H9 (cell line): ENCODE data around the gene FOXQ1. TPM values are rescaled to one million over a fixed set of nuclear protein-coding genes. Genes with fewer than 3 reads are reported as not detected.

ENCODE experiments used
- DNase-seq: peaks from one replicate; pipeline ENCODE4 v3.0.0-alpha.2; 2017
- H2AFZ ChIP-seq: one replicate; pipeline ENCODE4 v1.6.1; 2013; ENCODE audit warnings: mild to moderate bottlenecking, low read length, control low read depth, moderate library complexity
- H2AK5ac ChIP-seq: 2 replicates; pipeline ENCODE4 v1.6.1; 2013; ENCODE audit warnings: low read length, control low read depth, mixed read lengths; ENCODE audit not compliant: insufficient read length
- H2BK120ac ChIP-seq: one replicate; pipeline ENCODE4 v1.6.1; 2013; ENCODE audit warnings: low read depth, mild to moderate bottlenecking, low read length, control low read depth, inconsistent platforms; ENCODE audit not compliant: poor library complexity, severe bottlenecking
- H2BK12ac ChIP-seq: 2 replicates; pipeline ENCODE4 v1.6.1; 2013; ENCODE audit warnings: low read length, control low read depth, mixed read lengths, low read depth; ENCODE audit not compliant: insufficient read length
- H2BK15ac ChIP-seq: 2 replicates; pipeline ENCODE4 v1.6.1; 2013; ENCODE audit warnings: low read depth, low read length, control low read depth
- H2BK20ac ChIP-seq: one replicate; pipeline ENCODE4 v1.6.1; 2013; ENCODE audit warnings: low read depth, mild to moderate bottlenecking, low read length, control low read depth, inconsistent platforms; ENCODE audit not compliant: poor library complexity, severe bottlenecking
- H2BK5ac ChIP-seq: 2 replicates; pipeline ENCODE4 v1.6.1; 2013; ENCODE audit warnings: low read length, control low read depth, mixed read lengths; ENCODE audit not compliant: insufficient read length
- H3K14ac ChIP-seq: 2 replicates; pipeline ENCODE4 v1.6.1; 2013; ENCODE audit warnings: low read length, control low read depth; ENCODE audit not compliant: insufficient read depth
- H3K18ac ChIP-seq: 2 replicates; pipeline ENCODE4 v1.6.1; 2013; ENCODE audit warnings: low read depth, mild to moderate bottlenecking, mixed read lengths, low read length, control low read depth; ENCODE audit not compliant: insufficient read length
- H3K23ac ChIP-seq: 2 replicates; pipeline ENCODE4 v1.6.1; 2013; ENCODE audit warnings: low read length, control low read depth, mixed read lengths, low read depth; ENCODE audit not compliant: insufficient read length
- H3K23me2 ChIP-seq: 2 replicates; pipeline ENCODE4 v1.6.1; 2013; ENCODE audit warnings: low read depth, mild to moderate bottlenecking, mixed read lengths, low read length, control low read depth; ENCODE audit not compliant: insufficient read length, poor library complexity, severe bottlenecking
- H3K27ac ChIP-seq: 2 replicates; pipeline ENCODE4 v1.5.1; 2013; ENCODE audit warnings: low read length, control low read depth, mixed read lengths, low read depth; ENCODE audit not compliant: insufficient read length
- H3K27me3 ChIP-seq: 2 replicates; pipeline ENCODE4 v1.6.1; 2013; ENCODE audit warnings: low read length, control low read depth, inconsistent platforms; ENCODE audit not compliant: insufficient read depth
- H3K4ac ChIP-seq: 2 replicates; pipeline ENCODE4 v1.6.1; 2013; ENCODE audit warnings: low read depth, mild to moderate bottlenecking, control low read depth, inconsistent platforms, low read length, moderate library complexity
- H3K4me1 ChIP-seq: 2 replicates; pipeline ENCODE4 v1.6.1; 2013; ENCODE audit warnings: low read length, control low read depth, inconsistent platforms; ENCODE audit not compliant: insufficient read depth
- H3K4me2 ChIP-seq: 2 replicates; pipeline ENCODE4 v1.6.1; 2013; ENCODE audit warnings: low read length, control low read depth, mixed read lengths; ENCODE audit not compliant: insufficient read length, insufficient read depth
- H3K56ac ChIP-seq: 2 replicates; pipeline ENCODE4 v1.6.1; 2013; ENCODE audit warnings: low read depth, mild to moderate bottlenecking, mixed read lengths, low read length, control low read depth; ENCODE audit not compliant: insufficient read length
- H3K79me1 ChIP-seq: 2 replicates; pipeline ENCODE4 v1.6.1; 2013; ENCODE audit warnings: low read depth, mild to moderate bottlenecking, moderate library complexity, low read length, control low read depth, inconsistent platforms; ENCODE audit not compliant: insufficient read depth, poor library complexity, severe bottlenecking
- H3K79me2 ChIP-seq: 2 replicates; pipeline ENCODE4 v1.6.1; 2013; ENCODE audit warnings: low read length, control low read depth, inconsistent platforms; ENCODE audit not compliant: insufficient read depth
- H3K9ac ChIP-seq: 2 replicates; pipeline ENCODE4 v1.6.1; 2013; ENCODE audit warnings: low read length, control low read depth, mixed read lengths; ENCODE audit not compliant: insufficient read length; ENCODE audit errors: extremely low read depth
- H3K9me3 ChIP-seq: one replicate; pipeline ENCODE4 v1.6.1; 2013; ENCODE audit warnings: low read depth, low read length, inconsistent platforms; ENCODE audit not compliant: control insufficient read depth
- H3T11ph ChIP-seq: one replicate; pipeline ENCODE4 v1.6.1; 2013; ENCODE audit warnings: mild to moderate bottlenecking, low read length, control low read depth, inconsistent platforms
- H4K20me1 ChIP-seq: one replicate; pipeline ENCODE4 v1.6.1; 2013; ENCODE audit not compliant: control insufficient read depth, insufficient read length, insufficient read depth
- H4K5ac ChIP-seq: 2 replicates; pipeline ENCODE4 v1.6.1; 2013; ENCODE audit warnings: low read depth, mild to moderate bottlenecking, mixed read lengths, low read length, control low read depth; ENCODE audit not compliant: insufficient read length
- H4K8ac ChIP-seq: replicated peaks from 2 replicates; pipeline ENCODE4 v1.6.1; 2013; ENCODE audit warnings: low read length, control low read depth, mixed read lengths, low read depth; ENCODE audit not compliant: insufficient read length
- H4K91ac ChIP-seq: 2 replicates; pipeline ENCODE4 v1.6.1; 2013; ENCODE audit warnings: low read depth, mild to moderate bottlenecking, moderate library complexity, mixed read lengths, low read length, control low read depth; ENCODE audit not compliant: insufficient read length
- H3K27ac Mint-ChIP-seq, 3 experiments: 2 replicates in 2 of 3; 3 replicates in 1 of 3; pipeline ENCODE4 v1.8.0; 2020 to 2021; ENCODE audit warnings: mixed read lengths in 3 of 3, mild to moderate bottlenecking in 1 of 3, moderate library complexity in 1 of 3
- H3K27me3 Mint-ChIP-seq: 2 replicates; pipeline ENCODE4 v1.8.0; 2021; ENCODE audit warnings: low read depth, mild to moderate bottlenecking, moderate library complexity, mixed read lengths
- H3K36me3 Mint-ChIP-seq, 3 experiments: 2 replicates in 2 of 3; 3 replicates in 1 of 3; pipeline ENCODE4 v1.8.0; 2020 to 2021; ENCODE audit warnings: low read depth in 3 of 3, mixed read lengths in 3 of 3; ENCODE audit not compliant: insufficient read depth in 1 of 3
- H3K4me1 Mint-ChIP-seq, 2 experiments: 2 replicates each; pipeline ENCODE4 v1.8.0; 2020; ENCODE audit warnings: mixed read lengths in 2 of 2
- H3K4me3 Mint-ChIP-seq, 2 experiments: 2 replicates in 1 of 2; 3 replicates in 1 of 2; pipeline ENCODE4 v1.8.0; 2020 to 2021; ENCODE audit warnings: mild to moderate bottlenecking in 2 of 2, mixed read lengths in 2 of 2, moderate library complexity in 1 of 2
- H3K9me3 Mint-ChIP-seq, 2 experiments: 2 replicates in 1 of 2; 3 replicates in 1 of 2; pipeline ENCODE4 v1.8.0; 2020; ENCODE audit warnings: mild to moderate bottlenecking in 2 of 2, mixed read lengths in 2 of 2, moderate library complexity in 1 of 2
- CTCF ChIP-seq: fragments of 200-600 bp; sonication (generic); conservative IDR thresholded peaks from 3 replicates; pipeline ENCODE4 v1.8.0; 2021; ENCODE audit warnings: antibody characterized with exemption, mild to moderate bottlenecking
- WGBS: extraction: QIAGEN DNeasy Blood & Tissue Kit; methylation state at CpG from one replicate; pipeline ENCODE4 v1.1.7; 2013; ENCODE audit warnings: missing lambda C conversion rate, low lambda C conversion rate, mixed read lengths; ENCODE audit not compliant: insufficient read length; ENCODE audit errors: extremely low coverage; 5-methylcytosine and 5-hydroxymethylcytosine counted together
- total RNA-seq: library from RNA; stranded (reverse); gene quantifications from 2 replicates; pipeline ENCODE4 v1.2.1, GENCODE V29; 2021

Gene FOXQ1
- total RNA-seq, 1 experiment from 2014 or later, result 0.15 TPM

GRCh38 chr6:1322696-1323219 is 10.9 kb downstream of the FOXQ1 start:
- Histone ChIP-seq H3K27me3 (no peaks in the 10 kb centered on the region), H3K56ac (no peak overlapping the region), H2BK5ac (no peak overlapping the region), H4K8ac (no peak overlapping the region), H3K79me1 (no peaks in the 10 kb centered on the region), H3K23ac (no peak overlapping the region), H3K9me3 (no peaks in the 10 kb centered on the region), H3K4me2 (no peak overlapping the region), H4K5ac (no peak overlapping the region), H3K18ac (no peak overlapping the region), H3K79me2 (no peaks in the 10 kb centered on the region), H2AFZ (no peak overlapping the region), H3K23me2 (no peaks in the 10 kb centered on the region), H3K14ac (no peak overlapping the region), H2BK15ac (no peak overlapping the region), H3K4ac (no peak overlapping the region), H3K4me1 (no peaks in the 10 kb centered on the region), H3K27ac (no peak overlapping the region), H4K91ac (no peak overlapping the region), H4K20me1 (no peaks in the 10 kb centered on the region), H3T11ph (no peak overlapping the region), H2AK5ac (no peak overlapping the region), H2BK12ac (no peak overlapping the region), H2BK20ac (no peak overlapping the region), H3K9ac (no peak overlapping the region), H2BK120ac (no peak overlapping the region)
- H3K4me1 Mint-ChIP-seq, result no peaks in the 10 kb centered on the region
- H3K4me3 Mint-ChIP-seq, result no peak overlapping the region
- peaks cover 47% of the 10 kb centered on the region for H3K27me3 Mint-ChIP-seq
- whole genome bisulfite sequencing, result no CpG with 5 or more reads among the region's 5 CpGs
- peaks cover 0 to 4% (median 2%) of the 10 kb centered on the region in 3 experiments; a peak in 3 of 7 replicates for H3K36me3 Mint-ChIP-seq
- no peak overlapping the region for H3K27ac Mint-ChIP-seq
- TF ChIP-seq CTCF, result no peak
- peaks cover 0 to 8% of the 10 kb centered on the region in 2 experiments; a peak in 3 of 5 replicates for H3K9me3 Mint-ChIP-seq
- DNase-seq, result no peak
